ENCODE results near the gene KDM6A.

DNA sequence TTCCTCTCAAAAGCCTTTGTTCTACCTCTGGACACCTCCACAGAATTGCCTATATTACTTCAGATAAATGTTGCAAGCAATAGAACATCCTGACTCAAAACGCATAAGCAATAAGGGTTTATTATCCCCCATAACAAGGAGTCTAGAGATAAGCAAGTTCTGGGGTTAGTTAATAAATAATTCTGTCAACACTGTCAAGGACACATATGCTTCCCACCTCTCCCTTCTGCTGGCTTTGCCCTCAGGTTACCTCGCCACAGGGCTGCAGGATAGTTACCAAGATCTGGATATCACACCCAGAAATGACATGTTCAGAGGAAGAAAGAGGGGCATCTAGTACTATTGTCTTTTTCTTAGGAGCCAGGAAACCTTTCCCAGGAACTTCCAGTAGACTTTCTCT, 43.2 kb upstream of the KDM6A start:
- no peak for TF ChIP-seq POLR2A (IDR thresholded peaks at IDR 0.05; ENCODE audit: low read length)
- TF ChIP-seq GATA1 (IDR thresholded peaks at IDR 0.05; ENCODE audit: low read depth, low read length) = no peak

Data from erythroblast (primary cell).